ENCODE measurements around the gene EMX2. TPM values are rescaled to one million over a fixed set of nuclear protein-coding genes. Genes with fewer than 3 reads are reported as not detected.
"Not testable (repeated sequence)": the region's sequence is repeated elsewhere in the genome, so short reads cannot be mapped to it uniquely, and the experiment has no call there.

EMX2 gene
- total RNA-seq, result not detected

DNA sequence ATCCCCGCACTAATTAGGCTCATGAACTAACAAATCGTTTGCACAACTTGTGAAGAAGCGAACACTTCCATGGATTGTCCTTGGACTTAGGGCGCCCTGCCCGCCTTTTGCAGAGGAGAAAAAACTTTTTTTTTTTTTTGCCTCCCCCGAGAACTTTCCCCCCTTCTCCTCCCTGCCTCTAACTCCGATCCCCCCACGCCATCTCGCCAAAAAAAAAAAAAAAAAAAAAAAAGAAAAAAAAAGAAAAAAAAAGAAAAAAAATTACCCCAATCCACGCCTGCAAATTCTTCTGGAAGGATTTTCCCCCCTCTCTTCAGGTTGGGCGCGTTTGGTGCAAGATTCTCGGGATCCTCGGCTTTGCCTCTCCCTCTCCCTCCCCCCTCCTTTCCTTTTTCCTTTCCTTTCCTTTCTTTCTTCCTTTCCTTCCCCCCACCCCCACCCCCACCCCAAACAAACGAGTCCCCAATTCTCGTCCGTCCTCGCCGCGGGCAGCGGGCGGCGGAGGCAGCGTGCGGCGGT lies at the start of gene EMX2:
TSS of gene EMX2 (plus strand) at position 41 of the 519 bp plus-strand sequence. CDS start 522 bp downstream, outside the sequence.
- no peak for DNase-seq

GRCh38 chr10:117496031-117496430 lies 46.5 kb upstream of the EMX2 start:
- DNase-seq, result no peak

GRCh38 chr10:117496616-117497028 lies 45.9 kb upstream of the EMX2 start:
- DNase-seq, result peak; percentile 57

DNA sequence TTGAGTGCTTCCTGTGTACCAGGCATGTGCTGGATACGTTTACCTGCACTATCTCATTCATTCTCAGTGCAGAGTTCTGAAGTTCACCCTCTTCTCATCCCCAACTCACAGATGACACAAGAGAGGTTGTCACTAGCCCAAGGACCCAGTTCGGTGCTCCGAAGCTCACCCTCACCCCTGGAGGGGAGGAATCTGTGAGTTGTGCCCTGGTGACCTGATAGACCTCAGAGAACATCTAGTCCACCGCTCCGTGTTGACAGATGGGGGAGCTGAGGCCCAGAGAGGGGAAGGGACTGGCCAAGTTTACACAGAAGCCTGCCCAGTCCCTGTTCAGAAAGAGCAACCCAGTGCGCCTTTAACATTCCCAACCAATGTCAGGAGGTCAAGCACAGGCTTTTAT lies 44.8 kb upstream of the EMX2 start:
- DNase-seq, result no peak

DNA sequence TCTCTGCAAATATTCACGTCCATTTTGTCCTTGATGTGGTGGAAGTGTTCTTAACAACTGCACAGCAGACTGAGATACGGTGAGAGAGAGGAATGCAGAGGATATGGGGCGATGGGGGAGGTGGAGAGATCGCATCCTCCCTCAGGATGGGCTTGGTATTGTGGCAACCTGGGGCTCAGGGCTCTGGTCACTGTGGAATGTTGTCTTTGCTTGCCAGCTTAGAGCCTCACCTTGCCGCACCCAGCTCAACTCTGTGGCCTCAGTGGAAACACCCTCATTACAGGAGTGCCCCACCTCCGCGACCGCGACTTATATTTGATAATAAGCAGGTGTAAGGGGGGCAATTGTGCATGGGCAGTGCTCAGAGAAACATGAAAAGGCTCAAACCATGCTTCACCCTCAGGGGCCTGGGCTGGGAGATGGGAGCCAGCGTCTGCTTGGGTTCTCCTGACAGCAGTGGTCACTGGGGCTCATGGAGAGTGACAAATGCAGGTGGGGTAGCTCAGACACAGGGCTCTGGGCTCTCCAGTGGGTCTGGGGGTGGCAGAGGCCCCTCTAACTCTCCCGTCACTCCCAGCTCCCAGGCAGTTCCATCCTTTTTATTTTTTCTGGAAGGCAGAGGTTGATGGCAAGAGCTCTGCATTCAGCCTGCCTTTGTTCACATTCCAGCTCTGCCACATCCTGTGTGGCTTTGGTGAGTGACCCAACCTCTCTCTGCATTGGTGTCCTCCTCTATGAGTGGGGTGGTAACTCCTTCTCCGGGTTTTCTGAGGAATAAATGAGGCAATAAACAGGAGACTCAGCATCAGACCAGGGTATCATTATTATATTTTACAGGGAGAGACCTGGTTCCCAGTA lies 43.1 kb upstream of the EMX2 start:
- no peak for DNase-seq

DNA sequence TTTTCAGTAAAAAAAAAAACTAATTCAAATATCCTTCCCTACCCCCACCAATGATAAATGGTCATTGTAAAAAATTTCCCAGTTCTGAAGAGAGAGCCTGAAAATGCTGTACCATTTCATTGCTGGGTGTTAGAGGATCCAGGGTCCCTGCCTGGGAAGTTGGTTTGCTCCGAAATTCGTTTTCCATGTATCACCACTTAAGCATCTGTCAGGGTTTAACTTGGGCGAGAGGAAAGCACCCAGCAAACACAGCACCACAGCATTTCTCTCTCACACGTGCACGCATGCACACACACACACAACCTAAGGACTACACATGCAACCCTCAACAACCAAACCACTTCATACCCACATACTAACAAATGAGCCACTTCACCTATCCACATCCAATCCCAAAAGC lies 42.1 kb upstream of the EMX2 start:
- no peak for DNase-seq

DNA sequence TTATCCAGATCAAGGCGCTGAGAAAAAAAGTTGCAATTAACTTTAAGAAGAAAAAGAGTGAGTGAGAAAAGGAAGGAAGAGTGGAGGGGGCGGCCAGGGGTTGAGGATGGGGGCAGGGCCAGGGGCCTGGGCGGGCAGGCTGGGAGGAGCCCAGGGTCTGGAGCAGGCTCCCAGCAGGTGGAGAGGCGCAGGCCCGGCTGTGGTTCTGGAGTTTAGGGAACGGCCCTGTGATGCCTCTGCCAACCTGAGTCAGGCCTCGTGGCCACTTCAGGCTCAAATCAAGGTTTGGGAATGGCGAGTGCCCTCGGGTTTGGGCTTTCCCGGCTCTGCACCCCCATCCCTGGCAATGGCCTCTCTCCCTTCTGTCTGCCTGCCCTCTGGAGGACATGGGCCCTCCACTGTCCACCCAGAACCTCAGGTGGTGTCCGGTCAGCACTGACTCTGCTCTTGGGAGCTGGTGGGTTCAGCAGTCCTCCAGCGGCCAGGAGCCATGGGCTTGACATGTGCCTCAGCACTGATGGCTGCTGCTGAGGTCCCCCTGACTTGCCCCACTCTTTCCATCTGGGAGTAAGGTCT lies 41.0 kb upstream of the EMX2 start:
- DNase-seq, result no peak

DNA sequence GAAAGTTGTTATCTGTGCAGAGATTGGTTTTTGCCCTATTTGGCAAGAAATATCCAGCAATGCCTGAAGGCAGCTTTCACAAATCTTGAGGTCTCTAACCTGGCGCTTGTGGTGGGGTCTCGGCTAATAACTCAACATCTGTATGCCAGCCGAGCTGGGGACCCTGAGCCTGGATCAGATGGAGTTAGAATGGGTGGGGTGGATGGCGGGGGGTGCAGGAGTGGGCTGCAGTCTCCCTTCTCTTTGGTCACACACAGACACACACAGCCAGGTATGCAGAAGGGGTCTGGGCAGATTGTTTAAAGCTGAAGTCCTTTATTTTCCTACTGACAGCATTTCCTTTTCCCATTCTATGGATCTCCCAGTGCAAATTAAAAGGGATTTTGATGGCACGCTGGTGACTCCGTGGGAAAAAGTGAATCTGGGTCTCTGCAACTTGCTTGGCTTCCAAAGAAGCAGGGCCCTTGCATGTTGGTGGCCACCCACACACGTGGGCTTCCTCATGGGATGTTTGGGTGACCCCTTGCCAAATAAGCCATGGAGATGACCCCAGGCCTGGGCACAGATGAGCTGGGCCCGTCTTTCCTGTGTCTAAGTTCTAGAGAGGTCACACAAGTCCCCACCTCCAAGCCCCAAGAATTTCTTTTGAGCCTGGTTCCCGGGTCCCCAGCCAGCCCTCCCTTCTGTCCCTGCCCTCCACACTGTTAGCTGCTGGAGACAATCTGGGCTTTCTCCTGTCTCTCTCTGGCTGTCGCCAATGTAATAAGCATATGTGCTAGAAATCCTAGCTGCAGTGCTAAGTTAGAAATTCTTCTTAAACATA lies 39.9 kb upstream of the EMX2 start:
- DNase-seq, result no peak

DNA sequence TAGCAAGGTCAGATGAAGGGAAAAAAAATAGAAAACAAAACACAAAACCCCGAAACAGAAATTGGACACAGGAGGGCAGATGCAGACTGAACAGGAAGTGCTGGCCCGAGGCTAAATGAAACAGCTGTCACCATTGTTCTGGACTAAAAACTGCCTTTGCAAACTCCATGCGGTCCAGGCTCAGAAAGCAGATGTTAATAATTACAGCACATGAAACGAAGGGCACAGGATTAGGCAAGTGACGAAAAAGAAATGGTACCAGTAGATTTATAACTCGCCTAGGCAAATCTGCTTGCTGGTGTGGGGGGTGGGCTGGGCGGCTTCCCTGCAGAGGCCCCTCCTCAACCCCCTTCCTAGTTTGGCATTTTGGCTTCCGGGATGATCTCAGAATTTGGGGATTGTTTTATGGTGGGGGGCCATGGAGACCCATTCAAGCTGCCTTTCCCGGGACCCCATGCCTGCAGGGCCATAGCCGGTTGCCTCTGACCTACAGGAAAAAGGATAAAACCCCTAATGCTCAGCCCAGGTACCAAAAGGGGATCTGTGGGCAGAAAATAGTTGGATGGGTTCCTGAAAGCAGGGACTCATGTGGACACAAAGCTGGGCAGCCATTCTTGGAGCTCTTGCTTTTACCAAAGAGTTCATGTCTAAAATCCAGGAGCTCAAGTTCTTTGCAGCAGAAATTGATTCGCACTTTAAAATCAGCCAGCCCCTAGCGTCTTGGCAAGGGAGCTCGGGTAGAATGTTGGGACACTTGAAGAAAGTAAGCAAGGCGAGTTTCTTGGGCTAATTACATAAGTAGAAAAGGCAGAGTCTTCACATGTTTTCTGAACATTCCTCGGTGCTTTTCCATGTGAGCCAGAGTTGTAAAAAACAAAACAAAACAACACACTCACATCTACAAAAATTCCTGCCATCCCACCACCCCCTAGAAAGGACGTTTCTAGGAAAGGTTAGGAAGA lies 39.0 kb upstream of the EMX2 start:
- DNase-seq, result no peak

DNA sequence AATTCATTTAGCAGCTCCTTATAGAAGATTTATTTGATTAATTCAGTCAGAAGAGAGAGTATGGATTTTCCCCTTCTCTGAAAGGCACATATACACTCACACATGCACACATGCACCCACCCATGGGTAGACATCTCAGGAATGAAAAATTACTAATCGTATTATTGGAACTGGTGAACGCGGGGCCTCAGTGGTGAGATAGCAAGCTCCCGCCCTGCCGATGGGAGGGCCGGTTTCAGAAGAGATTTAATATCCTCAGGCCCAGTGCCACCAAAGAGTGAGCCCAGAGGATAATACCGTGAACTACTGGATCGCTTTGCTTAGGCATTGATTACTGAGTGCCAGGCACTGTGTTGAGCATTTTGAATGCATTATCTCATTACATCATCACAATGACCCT lies 38.0 kb upstream of the EMX2 start:
- DNase-seq, result no peak

DNA sequence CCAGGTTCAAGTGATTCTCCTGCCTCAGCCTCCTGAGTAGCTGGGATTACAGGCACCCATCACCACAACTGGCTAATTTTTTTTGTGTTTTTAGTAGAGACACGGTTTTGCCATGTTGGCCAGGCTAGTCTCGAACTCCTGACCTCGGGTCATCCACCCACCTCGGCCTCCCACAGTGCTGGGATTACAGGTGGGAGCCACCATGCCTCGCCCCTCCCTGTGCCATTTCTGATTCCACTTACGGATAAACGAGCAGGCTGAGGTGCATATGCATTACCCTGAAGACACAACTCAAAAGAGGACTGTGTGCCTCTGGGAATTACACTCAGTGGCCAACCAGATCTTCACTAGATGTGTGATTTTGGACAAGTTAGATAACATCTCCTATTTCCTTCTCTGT lies 35.5 kb upstream of the EMX2 start:
- DNase-seq, result not testable (repeated sequence)

DNA sequence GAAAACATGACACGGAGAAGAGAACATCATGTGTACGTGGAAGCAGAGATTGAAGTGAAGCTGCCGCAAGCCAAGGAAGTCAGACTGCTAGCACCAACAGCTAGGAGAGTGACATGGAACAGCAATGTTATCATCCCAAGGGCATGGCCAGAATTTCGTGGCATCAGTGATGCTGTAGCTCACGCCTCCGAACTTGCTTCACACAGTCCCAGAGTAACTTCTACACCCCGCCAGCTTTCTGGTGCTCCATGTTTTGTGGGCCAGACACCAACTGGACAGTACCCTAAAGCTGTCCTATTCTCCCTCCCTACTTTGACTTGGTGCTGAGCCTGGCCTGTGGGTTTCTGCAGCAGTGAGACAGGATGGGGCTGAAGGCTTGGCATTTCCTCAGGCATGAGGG lies 33.0 kb upstream of the EMX2 start:
- no peak for DNase-seq

DNA sequence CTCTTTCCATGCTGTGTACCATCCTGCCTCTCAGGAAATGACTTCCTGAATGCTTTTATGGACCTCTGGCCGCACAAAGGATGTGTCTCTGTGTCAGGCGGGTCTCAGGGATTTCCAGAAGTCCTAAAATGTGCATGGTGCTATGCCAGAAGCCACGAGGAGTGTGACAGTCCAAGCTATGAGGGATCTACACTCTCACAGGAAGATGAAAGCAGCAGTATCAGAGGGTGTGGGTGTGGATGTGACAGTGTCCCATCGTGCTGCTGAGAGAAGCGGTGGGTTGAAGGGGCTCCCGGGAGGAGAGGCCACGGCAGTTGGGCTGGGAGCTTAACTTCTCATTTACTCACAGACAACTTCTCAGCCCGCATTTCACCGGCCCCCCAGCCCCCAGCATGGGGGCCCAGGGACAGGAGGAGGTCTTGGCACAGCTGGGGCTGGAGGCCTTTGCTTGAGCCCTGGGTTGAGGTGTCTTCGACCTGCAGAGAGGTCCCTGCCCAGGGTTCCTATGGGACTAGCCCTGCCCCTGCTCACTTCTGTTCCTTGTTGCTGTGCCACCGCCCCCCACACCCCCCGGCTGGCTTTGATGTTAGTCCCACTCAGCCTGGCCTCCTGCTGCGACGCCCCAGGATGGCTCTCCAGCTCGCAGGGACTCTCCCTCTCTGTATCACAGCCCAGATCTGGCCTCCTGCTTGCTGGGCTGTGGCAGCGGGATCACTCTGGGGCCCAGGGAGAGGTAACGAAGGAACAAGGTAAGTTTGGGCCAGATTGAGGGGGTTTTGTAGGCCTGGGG lies 30.8 kb upstream of the EMX2 start:
- DNase-seq, result no peak

- DNase-seq, result no peak
These were observed 27.6 kb upstream of the EMX2 start for GRCh38 chr10:117514971-117515370.

GRCh38 chr10:117516681-117517080 lies 25.9 kb upstream of the EMX2 start:
- DNase-seq, result no peak

DNA sequence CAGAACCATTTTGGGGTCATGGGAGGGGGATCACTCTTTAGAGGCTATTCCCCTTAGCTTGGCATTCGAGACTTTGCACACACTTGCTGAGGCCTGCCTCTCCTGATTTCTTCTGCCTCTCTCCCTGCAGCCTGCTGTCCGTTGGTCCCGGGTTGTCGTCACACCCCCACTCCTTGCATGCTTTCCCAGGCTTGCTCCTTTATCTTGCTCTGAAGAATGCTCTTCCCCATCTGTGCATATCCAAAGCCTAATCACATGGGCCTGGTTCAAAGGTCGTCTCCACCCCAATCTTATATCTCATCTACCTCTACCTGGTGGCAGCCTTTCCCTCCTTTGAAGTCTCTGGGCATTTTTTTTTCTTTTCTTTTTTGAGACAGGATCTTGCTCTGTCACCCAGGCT lies 24.3 kb upstream of the EMX2 start:
- no peak for DNase-seq

GRCh38 chr10:117519286-117519685 lies 23.3 kb upstream of the EMX2 start:
- DNase-seq, result no peak

DNA sequence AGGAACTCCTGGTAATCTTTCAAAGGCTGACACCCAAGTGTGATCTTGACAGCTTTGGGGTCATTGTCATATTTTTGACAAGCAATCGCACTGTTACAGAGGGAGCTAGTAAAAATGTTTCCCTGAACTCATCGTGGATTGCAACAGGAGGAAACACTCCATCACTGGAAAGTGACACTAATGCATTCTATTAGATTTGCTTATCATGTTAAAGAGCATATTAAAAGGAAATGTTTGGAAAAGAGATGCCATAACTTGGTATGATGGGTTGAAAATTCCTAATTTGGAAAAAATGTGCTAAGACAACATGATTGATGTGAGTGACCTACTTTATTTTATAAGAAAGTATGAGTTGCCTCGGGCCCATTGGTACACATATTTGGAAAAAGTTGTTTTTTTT lies 22.7 kb upstream of the EMX2 start:
- no peak for DNase-seq

DNA sequence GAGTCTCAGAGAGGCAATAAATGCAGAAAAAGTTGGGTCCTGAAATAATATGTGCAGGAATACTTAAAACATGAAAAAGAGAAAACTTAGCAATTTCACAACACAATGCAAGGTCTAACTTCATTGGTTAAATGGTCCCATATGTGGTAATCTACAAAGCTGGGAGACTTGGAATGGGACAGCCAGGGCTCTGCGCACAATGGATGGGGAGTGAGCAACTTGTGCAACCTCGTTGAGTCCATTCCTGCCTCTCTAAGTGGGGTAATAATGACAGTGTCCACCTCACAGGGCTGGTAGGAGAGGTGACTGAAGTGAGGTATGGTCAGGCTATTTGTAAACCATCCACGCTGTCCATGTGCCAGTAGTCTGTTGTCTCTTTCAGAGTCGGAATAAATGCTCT lies 11.8 kb upstream of the EMX2 start:
- no peak for DNase-seq

DNA sequence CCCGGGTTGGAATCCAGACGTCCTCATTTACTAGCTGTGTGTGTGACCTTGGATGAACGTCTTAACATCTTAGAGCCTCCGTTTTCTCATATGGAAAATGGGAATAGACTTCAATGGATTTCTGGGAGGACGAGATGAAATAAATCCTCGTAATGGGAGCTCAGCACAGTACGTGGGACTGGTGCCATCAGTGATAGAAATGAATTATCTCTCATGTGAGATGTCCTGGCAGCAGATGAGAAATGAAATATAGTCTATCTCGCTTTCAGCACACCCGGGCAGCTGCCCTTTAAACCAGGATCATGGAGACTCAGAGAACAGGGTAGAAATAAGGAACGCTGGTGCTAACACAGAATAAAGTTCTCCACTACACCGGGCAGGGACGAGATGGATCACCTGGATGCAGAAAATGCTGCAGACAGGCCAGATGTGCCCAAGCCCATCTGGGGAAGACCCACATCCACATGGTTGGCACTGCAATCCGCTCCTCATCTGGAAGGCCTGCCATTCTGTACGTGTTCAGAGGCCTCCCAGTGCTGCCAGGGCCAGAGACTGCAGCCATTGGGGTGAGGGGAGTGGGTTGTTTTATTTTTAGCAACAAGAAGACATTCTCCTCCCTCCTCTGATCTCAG lies 11.1 kb upstream of the EMX2 start:
- DNase-seq, result no peak

DNA sequence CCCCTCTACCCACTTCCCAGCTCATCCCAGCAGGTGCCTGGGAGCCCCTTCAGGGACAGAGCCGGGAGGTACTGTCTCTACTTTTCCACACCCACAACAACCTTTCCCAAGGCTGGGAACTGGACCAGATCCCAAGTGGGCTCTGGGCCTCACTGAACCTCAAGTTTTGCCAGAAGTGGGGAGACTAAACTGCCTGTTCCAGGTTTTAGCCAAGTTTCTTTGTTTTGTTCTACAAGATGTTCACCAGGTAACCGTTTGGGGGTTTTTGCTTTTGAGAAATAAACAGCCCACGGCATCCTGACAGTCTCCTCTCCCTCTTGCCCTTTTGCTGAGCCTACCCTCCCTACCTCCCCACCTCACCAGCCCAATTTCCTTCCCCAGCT lies 10.6 kb upstream of the EMX2 start:
- no peak for DNase-seq

Measured in effector CD4-positive, alpha-beta T cell (primary cell).